Forelimb muscle (tissue), 1 donor: ENCODE measurements around the gene MUC2. TPM values are rescaled to one million over a fixed set of nuclear protein-coding genes. Genes with fewer than 3 reads are reported as not detected.

ENCODE experiments used
- DNase-seq: peaks from one replicate; pipeline ENCODE4 v3.0.0-alpha.2; 2013; ENCODE audit warnings: low read depth
- polyA plus RNA-seq: library from polyadenylated mRNA; unstranded; fragments of 120-200 nt; gene quantifications from one replicate; pipeline ENCODE4 v1.2.1, GENCODE V29; 2013; ENCODE audit not compliant: insufficient read length

Gene MUC2
- polyA plus RNA-seq, 1 donor: 0.01 TPM

DNA sequence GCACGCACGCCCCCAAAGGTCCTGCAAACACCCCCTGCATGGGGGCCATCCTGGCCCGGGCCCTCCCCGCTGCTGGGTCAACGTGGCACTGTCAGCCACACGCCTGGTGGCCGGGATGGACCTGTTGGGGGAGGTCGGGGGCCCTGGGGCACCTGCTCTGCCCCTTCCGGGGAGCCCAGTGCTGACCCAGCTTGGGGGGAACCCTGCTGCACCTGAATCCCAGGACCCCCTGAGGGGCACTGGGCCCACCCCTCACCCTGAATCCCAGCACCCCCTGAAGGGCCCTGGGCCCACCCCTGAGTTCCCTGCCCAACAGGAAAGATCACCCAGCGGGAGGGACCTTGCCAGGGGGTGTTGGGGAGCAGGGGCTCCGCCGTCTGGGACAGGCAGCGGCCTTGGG lies 37.7 kb upstream of the MUC2 start:
- no peak for DNase-seq

DNA sequence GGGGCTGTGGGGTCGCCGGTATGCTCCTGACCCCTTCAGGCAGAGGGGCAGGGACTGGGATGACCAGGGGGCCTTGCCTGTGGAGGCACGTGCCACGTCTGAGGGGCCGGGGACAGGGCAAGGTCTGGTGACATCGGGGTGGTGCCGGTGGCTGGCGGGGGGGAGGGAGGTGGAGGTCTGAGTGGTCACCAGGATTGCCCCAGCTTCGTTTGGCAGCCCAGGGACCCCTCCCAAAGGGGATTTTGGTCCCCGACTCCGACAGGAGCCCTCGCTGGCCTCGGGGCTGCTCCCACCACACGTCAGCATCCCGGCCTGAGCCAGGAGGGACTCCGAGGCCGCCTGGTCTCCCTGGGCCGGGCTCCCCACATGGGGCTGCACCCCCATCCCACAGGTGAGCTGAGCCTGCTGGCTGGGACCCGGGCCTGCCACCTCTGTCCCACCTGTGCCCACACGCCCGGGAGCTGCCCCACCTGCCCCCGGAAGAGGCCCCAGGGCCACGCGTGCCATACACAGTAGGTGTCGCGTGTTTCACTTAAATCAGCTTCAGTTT lies 37.1 kb upstream of the MUC2 start:
- DNase-seq: no peak

DNA sequence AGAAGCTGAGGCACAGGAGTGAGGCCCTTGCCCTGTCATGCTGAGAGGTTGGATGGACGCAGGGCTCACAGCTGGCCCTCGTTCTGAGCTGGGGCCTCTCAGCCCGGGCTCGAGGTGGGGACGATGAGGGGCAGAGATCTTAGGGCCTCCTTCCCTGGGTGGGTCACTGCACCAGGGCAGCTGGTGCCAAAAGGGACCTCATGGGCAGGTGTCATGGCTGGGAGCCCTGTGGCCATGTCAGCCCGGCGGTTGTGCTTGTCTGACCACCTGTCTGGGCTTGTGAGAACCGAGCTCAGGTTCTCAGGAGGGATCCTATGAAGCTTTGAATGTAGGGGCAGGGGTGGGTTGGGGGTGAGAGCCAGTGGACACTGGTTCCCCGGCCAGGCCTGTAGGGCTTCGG lies 36.3 kb upstream of the MUC2 start:
- no peak for DNase-seq

GRCh38 chr11:1038921-1039320 lies 35.8 kb upstream of the MUC2 start:
- no peak for DNase-seq

- DNase-seq: no peak
Measured at GRCh38 chr11:1039481-1040427, 34.9 kb upstream of the MUC2 start.

DNA sequence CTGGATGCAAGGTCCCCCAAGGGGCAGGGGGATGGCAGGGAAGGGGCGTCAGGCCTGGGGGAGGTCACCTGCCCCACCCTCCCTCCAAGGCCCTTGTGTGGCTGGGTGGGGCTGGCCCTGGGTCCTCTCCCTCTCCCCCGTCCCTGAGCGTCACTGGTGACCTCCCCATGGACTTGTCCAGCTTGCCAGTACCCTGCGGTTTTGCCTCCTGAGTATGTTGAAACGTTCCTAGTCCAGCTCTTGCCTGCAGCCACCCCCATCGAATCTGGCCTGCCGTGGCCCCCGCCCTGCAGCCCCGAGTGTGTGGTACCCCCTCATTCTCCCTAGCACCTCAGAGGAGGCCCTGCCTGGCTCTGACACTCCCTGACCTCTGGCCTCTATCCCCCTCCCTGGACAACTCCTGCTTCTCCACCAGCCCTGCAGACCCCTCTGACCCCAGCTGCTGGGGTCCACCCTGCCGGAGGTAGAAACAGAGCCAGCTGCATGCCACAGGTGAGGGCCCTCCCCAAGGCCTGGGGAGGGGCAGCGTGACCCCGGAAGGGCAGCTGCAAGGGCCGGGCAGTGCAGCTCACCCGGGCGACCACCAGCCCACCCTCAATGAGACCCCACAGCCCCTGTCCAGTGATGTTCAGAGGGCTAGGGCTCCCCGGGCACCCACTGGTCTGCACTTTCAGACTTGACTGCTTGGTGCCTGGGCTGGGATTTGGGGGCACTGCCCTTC lies 34.1 kb upstream of the MUC2 start:
- DNase-seq: no peak

DNA sequence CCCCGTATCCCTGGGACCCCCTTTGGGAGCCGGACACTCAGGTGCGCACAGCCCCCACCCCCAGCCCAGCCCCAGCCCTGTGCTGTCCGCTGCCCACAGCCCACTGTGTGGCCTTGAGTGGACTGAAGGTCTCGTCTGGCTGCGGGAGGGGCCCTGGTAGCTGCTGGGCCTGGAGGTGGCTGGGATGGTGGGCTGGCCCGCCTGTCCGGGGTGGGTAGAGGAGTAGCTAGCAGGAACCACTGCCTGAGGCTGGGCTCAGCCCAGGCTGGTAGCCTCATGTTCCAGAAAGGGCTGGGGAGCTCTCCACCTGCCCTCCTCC lies 33.6 kb upstream of the MUC2 start:
- DNase-seq: no peak

DNA sequence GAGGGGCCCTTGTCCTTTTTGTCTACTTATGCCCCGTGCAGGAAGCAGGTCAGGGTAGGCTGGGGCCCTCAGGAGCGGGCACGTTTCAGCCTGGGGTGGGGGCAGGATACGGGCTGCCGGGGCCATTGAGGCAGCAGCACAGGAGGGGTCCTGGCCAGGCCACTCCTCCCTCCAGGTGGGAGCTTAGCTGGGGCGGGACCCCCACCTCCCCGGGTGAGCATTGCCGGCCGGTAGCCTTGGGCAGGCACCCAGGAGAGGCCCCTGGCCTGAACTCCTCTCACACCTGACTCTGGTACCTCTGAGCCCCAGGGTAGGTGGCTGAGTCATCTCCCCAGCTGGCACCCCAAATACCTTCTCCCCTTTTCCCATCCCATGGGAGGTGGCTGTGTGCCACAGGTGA lies 33.2 kb upstream of the MUC2 start:
- no peak for DNase-seq

DNA sequence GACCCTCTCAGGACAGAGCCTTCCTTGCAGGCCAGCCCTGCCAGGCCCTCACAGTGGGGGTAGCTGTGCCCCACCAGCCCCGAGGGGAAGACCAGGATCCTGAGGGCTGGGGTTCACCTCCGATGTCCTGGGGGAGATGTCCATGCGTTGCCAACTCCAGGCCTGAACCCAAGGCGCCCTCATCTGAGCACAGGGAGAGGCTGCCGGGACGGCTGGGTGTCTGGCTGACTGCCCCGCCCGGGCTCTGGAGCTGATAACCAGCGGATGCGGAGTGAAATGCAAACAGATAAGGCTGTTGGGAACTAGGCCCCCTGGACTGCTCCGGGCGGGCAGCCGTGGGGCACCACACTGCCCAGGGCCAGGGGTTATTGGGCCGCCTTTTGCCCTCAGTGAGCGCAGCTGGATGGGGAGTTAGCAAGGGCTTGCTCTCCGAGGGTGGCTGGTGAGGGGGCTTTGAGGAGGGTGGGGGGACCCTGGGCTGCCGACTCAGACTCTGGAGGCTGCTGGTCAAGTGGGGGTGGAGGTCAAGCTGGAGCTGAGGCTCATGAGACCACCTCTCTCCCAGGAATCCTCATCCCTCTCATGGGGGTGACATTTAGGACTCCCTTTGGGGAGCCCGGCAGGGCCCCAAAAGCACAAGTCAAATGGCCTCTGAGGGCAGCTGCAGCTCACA lies 32.6 kb upstream of the MUC2 start:
- DNase-seq: no peak

DNA sequence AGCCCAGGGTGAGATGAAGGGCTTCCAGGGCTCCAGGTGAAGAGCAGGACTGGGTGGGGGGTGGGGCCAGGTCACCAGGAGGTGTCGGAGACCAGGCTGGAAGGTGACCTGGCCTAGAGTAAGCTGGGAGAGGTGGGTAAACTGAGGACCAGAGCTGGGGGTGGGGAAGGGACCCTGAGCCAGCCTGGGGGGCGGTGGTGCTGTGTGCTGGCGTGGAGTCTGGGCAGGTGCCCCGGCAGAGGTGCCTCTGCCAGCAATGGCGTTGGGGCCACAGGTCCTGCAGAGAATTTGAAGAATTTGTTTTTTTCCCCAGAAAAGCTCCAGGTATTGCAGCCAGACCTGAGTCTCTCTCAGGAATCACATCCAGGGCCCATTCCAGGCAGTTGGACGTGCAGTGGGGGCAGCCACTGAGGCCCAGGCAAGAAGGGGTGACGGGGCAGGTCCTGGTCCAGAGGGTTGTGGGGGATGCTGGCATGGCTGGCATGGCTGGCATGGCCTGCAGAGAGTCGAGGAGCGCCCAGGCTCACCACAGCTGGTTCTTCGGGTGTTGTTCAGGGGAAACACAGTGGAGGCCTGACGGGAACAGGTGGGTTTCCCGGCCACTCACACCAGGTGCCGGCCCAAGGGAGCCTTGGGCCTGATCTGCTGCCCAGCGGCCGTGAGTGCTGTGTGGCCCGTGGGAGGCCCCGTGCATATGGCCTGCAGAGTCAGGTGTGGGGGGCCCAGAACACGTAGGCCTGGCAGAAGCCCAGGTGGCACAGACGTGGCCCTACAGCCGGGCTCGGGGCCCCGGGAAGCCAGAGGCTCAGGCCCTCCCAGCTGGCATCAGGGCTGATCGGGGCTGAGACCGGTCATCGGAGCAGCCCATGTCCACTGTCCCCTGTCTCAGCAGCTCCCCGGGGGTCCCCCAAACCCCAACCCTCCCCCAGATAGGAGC lies 31.8 kb upstream of the MUC2 start:
- DNase-seq: no peak

DNA sequence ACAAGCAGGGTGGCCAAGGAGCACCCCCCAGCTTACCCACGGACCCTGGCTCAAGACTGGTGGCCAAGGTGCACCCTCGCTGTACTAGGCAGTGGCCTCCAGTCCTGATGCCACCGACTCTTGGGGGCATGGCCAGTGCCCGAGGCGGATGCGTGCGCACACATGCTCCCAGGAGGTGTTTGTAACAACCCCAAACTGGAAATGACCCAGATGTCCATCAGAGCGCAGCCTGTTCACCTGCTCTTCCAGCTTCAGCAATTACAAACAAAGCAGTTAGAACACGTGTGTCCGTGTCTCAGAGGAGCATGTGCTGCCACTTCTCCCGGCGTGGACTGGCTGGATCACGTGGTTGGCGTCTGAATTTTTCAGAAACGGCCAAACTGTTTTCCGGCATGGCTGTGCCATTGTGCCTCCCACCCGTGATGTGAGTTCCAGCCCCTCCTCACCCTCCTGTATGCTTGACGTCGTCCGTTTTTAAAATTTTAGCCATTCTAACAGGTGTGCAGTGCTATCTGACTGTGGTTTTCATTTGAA lies 31.0 kb upstream of the MUC2 start:
- DNase-seq: no peak

DNA sequence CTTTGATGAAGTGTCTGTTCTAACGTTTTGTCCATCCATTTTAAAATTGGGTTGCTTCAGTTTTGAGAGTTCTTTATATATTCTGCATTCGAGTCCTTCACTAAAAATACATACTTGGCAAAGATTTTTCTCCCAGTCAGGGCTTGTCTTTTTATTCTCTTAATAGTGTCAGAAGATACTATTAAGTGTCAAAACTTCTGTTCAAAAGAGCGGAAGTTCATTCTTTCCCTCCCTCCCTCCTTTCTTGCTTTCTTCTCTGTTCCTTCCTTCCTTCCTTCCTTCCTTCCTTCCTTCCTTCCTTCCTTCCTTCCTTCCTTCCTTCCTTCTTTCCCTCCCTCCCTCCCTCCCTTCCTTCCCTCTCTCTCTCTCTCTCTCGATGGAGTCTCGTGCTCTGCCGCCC lies 30.5 kb upstream of the MUC2 start:
- no peak for DNase-seq

GRCh38 chr11:1047595-1048156 lies 27.0 kb upstream of the MUC2 start:
- DNase-seq: no peak

DNA sequence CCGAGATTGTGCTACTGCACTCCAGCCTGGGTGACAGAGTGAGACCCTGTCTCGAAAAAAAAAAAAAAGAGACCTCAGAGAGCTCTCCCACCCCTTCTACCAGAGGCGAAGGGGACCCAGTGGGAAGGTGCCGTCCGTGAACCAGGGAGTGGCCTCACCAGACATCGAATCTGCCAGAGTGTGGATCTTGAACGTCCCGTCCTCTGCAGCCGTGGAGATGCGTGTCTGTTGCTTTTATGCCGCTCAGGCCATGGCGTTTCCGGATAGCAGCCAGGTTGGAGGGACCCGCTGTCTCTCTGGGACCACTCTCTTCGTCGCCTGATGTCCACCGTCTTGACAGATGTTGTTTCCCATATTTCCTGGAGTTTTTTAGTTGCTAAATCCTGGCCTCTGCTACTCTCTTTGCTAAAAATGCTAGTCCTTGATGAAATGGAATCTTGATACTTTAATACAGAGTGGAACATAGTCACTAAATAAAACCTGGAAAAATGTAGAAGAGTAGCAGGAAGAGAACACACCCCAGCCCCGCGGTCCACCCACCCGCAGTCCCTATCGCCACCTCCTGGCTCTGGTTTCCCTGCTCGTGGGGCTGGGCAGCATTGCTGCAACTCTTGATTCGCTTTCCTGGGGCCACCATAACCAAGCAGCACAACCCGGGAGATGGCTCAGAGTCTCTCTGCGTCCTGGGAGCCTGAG lies 26.2 kb upstream of the MUC2 start:
- no peak for DNase-seq

DNA sequence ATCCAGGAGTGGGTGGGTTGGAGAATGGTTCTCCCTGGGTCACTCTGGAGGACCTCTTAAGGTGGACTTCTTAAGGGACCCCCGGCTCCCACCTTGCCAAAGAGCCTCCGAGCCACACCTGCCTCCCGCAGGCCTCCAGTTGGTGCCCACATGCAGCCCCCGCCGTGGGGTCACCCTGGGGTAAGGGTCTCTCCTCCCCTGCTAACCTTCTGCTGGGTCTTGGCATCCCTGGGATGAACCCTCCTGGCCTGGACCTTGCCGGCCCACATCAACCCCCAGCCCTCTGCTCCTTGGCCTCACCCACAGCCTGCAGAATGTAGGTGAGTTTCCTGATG lies 25.6 kb upstream of the MUC2 start:
- no peak for DNase-seq

GRCh38 chr11:1049431-1049891 lies 25.2 kb upstream of the MUC2 start:
- DNase-seq: no peak

GRCh38 chr11:1049911-1050580 lies 24.6 kb upstream of the MUC2 start:
- no peak for DNase-seq

- no peak for DNase-seq
Measured at GRCh38 chr11:1050581-1051355, 23.9 kb upstream of the MUC2 start.
